ENCODE data around the gene TMEM259.

- TF ChIP-seq, protein P1, sequence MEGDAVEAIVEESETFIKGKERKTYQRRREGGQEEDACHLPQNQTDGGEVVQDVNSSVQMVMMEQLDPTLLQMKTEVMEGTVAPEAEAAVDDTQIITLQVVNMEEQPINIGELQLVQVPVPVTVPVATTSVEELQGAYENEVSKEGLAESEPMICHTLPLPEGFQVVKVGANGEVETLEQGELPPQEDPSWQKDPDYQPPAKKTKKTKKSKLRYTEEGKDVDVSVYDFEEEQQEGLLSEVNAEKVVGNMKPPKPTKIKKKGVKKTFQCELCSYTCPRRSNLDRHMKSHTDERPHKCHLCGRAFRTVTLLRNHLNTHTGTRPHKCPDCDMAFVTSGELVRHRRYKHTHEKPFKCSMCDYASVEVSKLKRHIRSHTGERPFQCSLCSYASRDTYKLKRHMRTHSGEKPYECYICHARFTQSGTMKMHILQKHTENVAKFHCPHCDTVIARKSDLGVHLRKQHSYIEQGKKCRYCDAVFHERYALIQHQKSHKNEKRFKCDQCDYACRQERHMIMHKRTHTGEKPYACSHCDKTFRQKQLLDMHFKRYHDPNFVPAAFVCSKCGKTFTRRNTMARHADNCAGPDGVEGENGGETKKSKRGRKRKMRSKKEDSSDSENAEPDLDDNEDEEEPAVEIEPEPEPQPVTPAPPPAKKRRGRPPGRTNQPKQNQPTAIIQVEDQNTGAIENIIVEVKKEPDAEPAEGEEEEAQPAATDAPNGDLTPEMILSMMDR (IDR thresholded peaks at IDR 0.05), result no peak
- TF ChIP-seq POLR2A (IDR thresholded peaks at IDR 0.05), result no peak
Observed at GRCh38 chr19:1057176-1057855, 36.4 kb upstream of the TMEM259 start.

All from body of pancreas (tissue), 4 donors.